ENCODE data around the gene ZNF12. TPM values are rescaled to one million over a fixed set of nuclear protein-coding genes. Genes with fewer than 3 reads are reported as not detected.
A peak's percentile ranks its signal among the peaks of the same experiment; 100 is the strongest.
"Not testable (repeated sequence)": the region's sequence is repeated elsewhere in the genome, so short reads cannot be mapped to it uniquely, and the experiment has no call there.

The ZNF12 gene
- total and polyA plus RNA-seq, 2 donors (not counting 1 experiment from before 2014, with no cell fraction given) = 6.3 to 41.3 TPM

- DNase-seq (peak; percentile 84), ATAC-seq (ENCODE audit: low read depth) (peak; percentile 46)
- H3K9ac ChIP-seq (ENCODE audit: low read length) = no peak overlapping the region
- WGBS (ENCODE audit: insufficient coverage) = 13% methylated on average over 9 of the region's 10 CpGs
- H3K4me1 ChIP-seq (ENCODE audit: control insufficient read depth in 2 of 2, insufficient read depth in 2 of 2, low read length in 2 of 2) = peaks cover 20 to 26% of the 10 kb centered on the region in 2 donors
- POLR2A ChIA-PET = interaction anchor here (0.6 kb wide), 1 partner anchor 21 kb away, joined by 6 read pairs; no protein-coding TSS in a partner anchor
- H3K4me3 ChIP-seq (ENCODE audit: control extremely low read depth in 1 of 5, extremely low read depth in 1 of 5, insufficient read depth in 1 of 5, low read depth in 2 of 5, low read length in 4 of 5) = peak overlapping the region in 1 of 5 experiments; percentile 2
- peaks cover 8% of the 10 kb centered on the region for H3K79me2 ChIP-seq (ENCODE audit: control insufficient read depth, insufficient read depth, low read length)
- TF ChIP-seq EZH2 (IDR thresholded peaks at IDR 0.05; ENCODE audit: borderline replicate concordance, insufficient read depth, low read depth, low read length, poor library complexity, severe bottlenecking) = no peak
- TF ChIP-seq CTCF (IDR thresholded peaks at IDR 0.05) = no peak
- no peaks in the 10 kb centered on the region for H3K36me3 ChIP-seq (replicated peaks in 1 of 2; ENCODE audit: control extremely low read depth in 1 of 2, control insufficient read depth in 1 of 2, extremely low read depth in 1 of 2, insufficient read depth in 2 of 2, low read length in 1 of 2)
- H3K27ac ChIP-seq (ENCODE audit: low read length in 2 of 2) = peak overlapping the region; percentile 22 to 73
- H3K9me3 ChIP-seq (ENCODE audit: control extremely low read depth in 1 of 3, control insufficient read depth in 2 of 3, insufficient read depth in 1 of 3, low read length in 2 of 3) = no peaks in the 10 kb centered on the region
- Mint-ChIP-seq H3K4me3 (peak overlapping the region; percentile 48), H3K27me3 (no peaks in the 10 kb centered on the region), H3K4me1 (peaks cover 29% of the 10 kb centered on the region), H3K9me3 (ENCODE audit: insufficient read depth) (no peaks in the 10 kb centered on the region), H3K27ac (peak overlapping the region; percentile 28)
- peaks cover 3% of the 10 kb centered on the region for H4K20me1 ChIP-seq (ENCODE audit: control insufficient read depth, insufficient read depth, low read length, poor library complexity, severe bottlenecking)
- intact Hi-C loops (cut with micrococcal nuclease) = no loop called here
- no peak overlapping the region for H2AFZ ChIP-seq (ENCODE audit: insufficient read depth, low read depth, low read length, poor library complexity, severe bottlenecking)
- H3K27me3 ChIP-seq (replicated peaks in 1 of 4; ENCODE audit: control extremely low read depth in 1 of 4, control insufficient read depth in 3 of 4, insufficient read depth in 4 of 4, low read length in 3 of 4) = no peaks in the 10 kb centered on the region
- peak overlapping the region; percentile 66 for H3K4me2 ChIP-seq (replicated peaks; ENCODE audit: low read depth, low read length, poor library complexity, severe bottlenecking)
- CTCF ChIA-PET = no interaction called here
These were observed 18.3 kb upstream of the ZNF12 start for GRCh38 chr7:6725003-6725402.

- H3K9me3 Mint-ChIP-seq (ENCODE audit: insufficient read depth); H3K27ac ChIP-seq (ENCODE audit: low read length in 2 of 2); DNase-seq; CTCF ChIA-PET; H3K9ac ChIP-seq (ENCODE audit: low read length); ATAC-seq (ENCODE audit: low read depth); intact Hi-C loops (cut with micrococcal nuclease); H3K4me2 ChIP-seq (replicated peaks; ENCODE audit: low read depth, low read length, poor library complexity, severe bottlenecking); H3K27me3 ChIP-seq (replicated peaks in 1 of 4; ENCODE audit: control extremely low read depth in 1 of 4, control insufficient read depth in 3 of 4, insufficient read depth in 4 of 4, low read length in 3 of 4); H4K20me1 ChIP-seq (ENCODE audit: control insufficient read depth, insufficient read depth, low read length, poor library complexity, severe bottlenecking); H3K36me3 ChIP-seq (replicated peaks in 1 of 2; ENCODE audit: control extremely low read depth in 1 of 2, control insufficient read depth in 1 of 2, extremely low read depth in 1 of 2, insufficient read depth in 2 of 2, low read length in 1 of 2); H3K4me3 ChIP-seq (ENCODE audit: control extremely low read depth in 1 of 5, extremely low read depth in 1 of 5, insufficient read depth in 1 of 5, low read depth in 2 of 5, low read length in 4 of 5); H3K79me2 ChIP-seq (ENCODE audit: control insufficient read depth, insufficient read depth, low read length); H2AFZ ChIP-seq (ENCODE audit: insufficient read depth, low read depth, low read length, poor library complexity, severe bottlenecking); H3K27ac Mint-ChIP-seq; H3K9me3 ChIP-seq (ENCODE audit: control extremely low read depth in 1 of 3, control insufficient read depth in 2 of 3, insufficient read depth in 1 of 3, low read length in 2 of 3); H3K4me3 Mint-ChIP-seq; POLR2A ChIA-PET; H3K27me3 Mint-ChIP-seq: not testable (repeated sequence)
- H3K4me1 Mint-ChIP-seq = peaks cover 25% of the 10 kb centered on the region
- H3K4me1 ChIP-seq (ENCODE audit: control insufficient read depth in 2 of 2, insufficient read depth in 2 of 2, low read length in 2 of 2) = peaks cover 20 to 24% of the 10 kb centered on the region in 2 donors
- 100% methylated on average over 2 of the region's 4 CpGs for WGBS (ENCODE audit: insufficient coverage)
These were observed 17.6 kb upstream of the ZNF12 start for GRCh38 chr7:6724351-6724750.

All from B cell (primary cell).